Gastroesophageal sphincter (tissue), 3 donors: Measurements from ENCODE around the gene GNAI2.

Experiments used
- CTCF ChIP-seq, 4 experiments: fragments of 200-600 bp in 2 of 4; fragments of 450-650 bp in 2 of 4; sonication (generic) in 1 of 4; IDR thresholded peaks; one replicate each; pipeline ENCODE4 v1.5.1; 2017 to 2019; ENCODE audit warnings: antibody characterized with exemption in 4 of 4, mild to moderate bottlenecking in 2 of 4, moderate library complexity in 2 of 4
- POLR2A ChIP-seq, 2 donors: fragments of 450-650 bp; IDR thresholded peaks; one replicate each; pipeline ENCODE4 v1.6.1; 2017; ENCODE audit warnings: antibody characterized with exemption in 2 of 2, mild to moderate bottlenecking in 2 of 2, moderate library complexity in 1 of 2

GRCh38 chr3:50224639-50225038 lies 11.4 kb upstream of the GNAI2 start:
- TF ChIP-seq CTCF (IDR thresholded peaks at IDR 0.05) (no peak), POLR2A (IDR thresholded peaks at IDR 0.05) (no peak)
